Mesothelial cell of epicardium (in vitro differentiated cells): ENCODE measurements around the gene IDE. TPM values are rescaled to one million over a fixed set of nuclear protein-coding genes. Genes with fewer than 3 reads are reported as not detected.

ENCODE experiments used
- DNase-seq, 2 experiments: peaks; one replicate each; pipeline ENCODE4 v3.0.0; 2021; ENCODE audit warnings: low spot score in 2 of 2; ENCODE audit not compliant: unreplicated experiment in 2 of 2
- H3K27ac Mint-ChIP-seq: 2 replicates; pipeline ENCODE4 v1.8.0; 2021; ENCODE audit warnings: mixed read lengths
- H3K27me3 Mint-ChIP-seq: 2 replicates; pipeline ENCODE4 v1.8.0; 2021; ENCODE audit warnings: low read depth, mixed read lengths
- H3K36me3 Mint-ChIP-seq: 2 replicates; pipeline ENCODE4 v1.8.0; 2021; ENCODE audit warnings: mixed read lengths
- H3K4me1 Mint-ChIP-seq: 2 replicates; pipeline ENCODE4 v1.8.0; 2021; ENCODE audit warnings: mixed read lengths
- H3K4me3 Mint-ChIP-seq: 2 replicates; pipeline ENCODE4 v1.8.0; 2021; ENCODE audit warnings: mild to moderate bottlenecking, moderate library complexity, mixed read lengths
- H3K9me3 Mint-ChIP-seq: 2 replicates; pipeline ENCODE4 v1.8.0; 2021; ENCODE audit warnings: mixed read lengths
- CTCF ChIP-seq: fragments of 200-600 bp; sonication (generic); IDR thresholded peaks from one replicate; pipeline ENCODE4 v1.5.0; 2021; ENCODE audit warnings: antibody characterized with exemption; ENCODE audit not compliant: unreplicated experiment
- total RNA-seq: library from RNA; stranded (reverse); gene quantifications from 3 replicates; pipeline ENCODE4 v1.2.1, GENCODE V29; 2021

The IDE gene
- total RNA-seq, 1 donor from 2014 or later, result 30.3 TPM

- Mint-ChIP-seq H3K4me3 (no peak overlapping the region), H3K27ac (no peak overlapping the region), H3K27me3 (no peaks in the 10 kb centered on the region), H3K4me1 (no peaks in the 10 kb centered on the region), H3K36me3 (peaks cover 11% of the 10 kb centered on the region), H3K9me3 (no peaks in the 10 kb centered on the region)
- no peak for TF ChIP-seq CTCF
- DNase-seq, result no peak
Measured at GRCh38 chr10:92527716-92528115, 46.2 kb downstream of the IDE start.

- H3K27ac Mint-ChIP-seq, result no peak overlapping the region
- H3K4me3 Mint-ChIP-seq, result no peak overlapping the region
- no peaks in the 10 kb centered on the region for H3K27me3 Mint-ChIP-seq
- no peaks in the 10 kb centered on the region for H3K9me3 Mint-ChIP-seq
- DNase-seq, result no peak
- no peaks in the 10 kb centered on the region for H3K4me1 Mint-ChIP-seq
- peaks cover 6% of the 10 kb centered on the region for H3K36me3 Mint-ChIP-seq
- TF ChIP-seq CTCF, result no peak
Measured at GRCh38 chr10:92523639-92524038, 50.3 kb downstream of the IDE start.

GRCh38 chr10:92517034-92517655, 56.7 kb downstream of the IDE start:
- H3K36me3 Mint-ChIP-seq, result peaks cover 6% of the 10 kb centered on the region
- H3K27me3 Mint-ChIP-seq, result no peaks in the 10 kb centered on the region
- peak overlapping the region; percentile 44 for H3K27ac Mint-ChIP-seq
- TF ChIP-seq CTCF, result peak; percentile 63
- DNase-seq, result peak; percentile 28 to 57
- no peaks in the 10 kb centered on the region for H3K9me3 Mint-ChIP-seq
- H3K4me1 Mint-ChIP-seq, result no peaks in the 10 kb centered on the region
- H3K4me3 Mint-ChIP-seq, result no peak overlapping the region

GRCh38 chr10:92508866-92509265, 65.0 kb downstream of the IDE start:
- TF ChIP-seq CTCF, result no peak
- Mint-ChIP-seq H3K27me3 (no peaks in the 10 kb centered on the region), H3K4me3 (no peak overlapping the region), H3K9me3 (no peaks in the 10 kb centered on the region), H3K4me1 (no peaks in the 10 kb centered on the region), H3K36me3 (peaks cover 22% of the 10 kb centered on the region), H3K27ac (no peak overlapping the region)
- DNase-seq, result no peak

- DNase-seq, result no peak
- no peak for TF ChIP-seq CTCF
- Mint-ChIP-seq H3K9me3 (no peaks in the 10 kb centered on the region), H3K4me3 (no peak overlapping the region), H3K36me3 (peaks cover 18% of the 10 kb centered on the region), H3K27me3 (no peaks in the 10 kb centered on the region), H3K27ac (no peak overlapping the region), H3K4me1 (no peaks in the 10 kb centered on the region)
Measured at GRCh38 chr10:92506336-92506735, 67.6 kb downstream of the IDE start.

- no peak overlapping the region for H3K4me3 Mint-ChIP-seq
- TF ChIP-seq CTCF, result no peak
- no peak for DNase-seq
- H3K4me1 Mint-ChIP-seq, result no peaks in the 10 kb centered on the region
- H3K27me3 Mint-ChIP-seq, result no peaks in the 10 kb centered on the region
- H3K9me3 Mint-ChIP-seq, result no peaks in the 10 kb centered on the region
- peaks cover 25% of the 10 kb centered on the region for H3K36me3 Mint-ChIP-seq
- no peak overlapping the region for H3K27ac Mint-ChIP-seq
Measured at GRCh38 chr10:92505044-92505443, 68.8 kb downstream of the IDE start.
